DMS 273 treated with DMSO at 0.1 percent for 48 hours (cell line): Measurements from ENCODE around the gene PCYT2.

ENCODE experiments used
- DNase-seq: peaks from one replicate; lab custom pipeline; 2025; lab: John Stamatoyannopoulos, UW

Gene PCYT2

DNA sequence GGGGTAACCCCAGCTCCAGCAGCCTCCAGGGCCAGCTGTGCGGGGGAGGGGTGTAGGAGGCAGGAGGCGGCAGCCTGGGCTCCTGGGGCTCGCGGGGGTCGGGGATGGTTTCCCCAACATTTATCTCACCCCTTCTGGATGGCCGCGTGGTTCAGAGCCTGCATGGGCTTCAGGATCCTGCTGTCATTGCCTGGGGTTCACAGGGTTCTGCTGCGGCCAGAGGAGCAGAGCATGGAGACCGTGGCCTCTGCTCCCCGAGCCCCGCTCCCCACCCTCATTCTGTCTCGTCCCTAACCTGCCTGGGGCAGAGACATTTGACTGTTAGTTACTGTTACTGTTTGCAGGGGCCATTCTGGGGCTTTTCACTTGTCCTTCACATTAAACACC, 31.0 kb upstream of the PCYT2 start:
- no peak for DNase-seq

DNA sequence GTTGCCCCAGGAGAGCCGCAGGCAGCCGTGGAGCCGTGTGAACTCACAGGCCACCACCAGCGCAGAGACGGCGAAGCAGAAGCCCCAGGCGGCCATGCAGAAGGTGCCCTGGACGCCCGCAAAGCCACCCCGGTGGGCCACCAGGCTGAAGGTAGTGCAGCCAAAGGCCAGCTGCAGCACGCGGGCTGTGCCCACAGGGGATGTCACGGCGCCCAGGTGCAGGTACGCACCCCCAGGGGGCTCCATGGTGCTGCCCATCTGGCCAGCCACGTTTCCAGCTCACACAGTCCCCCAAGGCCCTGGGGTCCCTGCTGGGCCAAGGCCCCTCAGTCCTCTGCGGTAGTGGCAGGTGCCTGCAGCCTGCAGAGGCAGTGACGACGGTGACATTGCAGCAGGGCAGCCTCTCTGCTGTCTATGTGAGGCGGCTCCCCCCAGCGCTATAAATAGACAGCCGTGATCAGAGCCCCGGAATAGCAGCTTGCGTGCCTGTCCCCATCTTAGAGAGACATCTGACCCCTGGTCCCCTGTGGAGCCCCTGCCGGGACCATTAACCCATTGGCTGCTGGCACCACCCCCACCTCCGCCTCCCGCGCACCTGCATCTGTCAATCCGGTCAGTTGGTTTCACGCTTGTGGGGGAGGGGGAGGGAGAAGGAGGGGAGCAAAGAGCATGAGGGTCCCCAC, 30.4 kb upstream of the PCYT2 start:
- no peak for DNase-seq

DNA sequence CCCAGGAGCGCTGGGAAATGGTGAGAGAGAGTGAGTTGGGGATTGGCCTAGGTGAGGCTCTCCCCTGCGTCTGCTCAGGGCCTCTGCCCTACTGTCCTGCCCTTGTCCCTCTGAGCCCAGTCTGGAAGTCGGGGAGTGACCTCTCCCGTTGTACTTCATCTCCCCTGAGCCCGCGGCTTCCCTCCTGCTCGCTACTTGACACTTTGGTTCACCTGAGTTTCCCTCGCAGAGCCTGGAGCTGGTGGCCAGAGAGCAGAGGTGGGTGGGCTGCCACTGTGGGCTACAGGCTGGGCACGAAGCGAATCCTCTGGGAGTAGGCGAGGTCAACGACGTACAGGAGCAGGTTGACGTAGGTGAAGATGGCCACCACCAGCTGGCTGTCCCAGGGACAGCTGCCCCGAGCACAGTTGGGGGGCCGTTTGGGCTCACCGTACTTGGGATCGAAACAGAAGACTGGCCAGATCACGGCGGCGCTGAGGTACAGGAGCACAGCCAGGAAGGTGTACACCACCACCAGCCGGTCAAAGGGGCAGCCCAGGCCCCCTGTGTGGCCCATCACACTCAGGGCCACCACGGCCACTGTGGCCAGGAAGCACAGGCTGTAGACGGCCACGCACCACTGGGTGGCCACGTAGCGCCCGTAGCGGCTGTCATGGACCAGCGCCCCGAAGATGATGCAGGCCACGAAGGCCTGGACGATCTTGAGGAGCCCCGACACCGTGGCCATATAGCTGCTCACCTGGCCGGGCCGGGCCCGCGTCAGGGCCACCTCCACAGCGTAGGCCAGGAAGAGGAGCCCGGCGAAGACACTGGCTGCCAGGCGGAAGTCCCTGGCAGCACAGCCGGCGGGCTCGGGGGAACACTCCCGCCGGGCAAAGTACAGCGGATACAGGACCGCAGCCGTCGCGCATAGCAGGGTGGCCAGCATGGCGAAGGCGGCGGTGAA, 29.6 kb upstream of the PCYT2 start:
- no peak for DNase-seq

DNA sequence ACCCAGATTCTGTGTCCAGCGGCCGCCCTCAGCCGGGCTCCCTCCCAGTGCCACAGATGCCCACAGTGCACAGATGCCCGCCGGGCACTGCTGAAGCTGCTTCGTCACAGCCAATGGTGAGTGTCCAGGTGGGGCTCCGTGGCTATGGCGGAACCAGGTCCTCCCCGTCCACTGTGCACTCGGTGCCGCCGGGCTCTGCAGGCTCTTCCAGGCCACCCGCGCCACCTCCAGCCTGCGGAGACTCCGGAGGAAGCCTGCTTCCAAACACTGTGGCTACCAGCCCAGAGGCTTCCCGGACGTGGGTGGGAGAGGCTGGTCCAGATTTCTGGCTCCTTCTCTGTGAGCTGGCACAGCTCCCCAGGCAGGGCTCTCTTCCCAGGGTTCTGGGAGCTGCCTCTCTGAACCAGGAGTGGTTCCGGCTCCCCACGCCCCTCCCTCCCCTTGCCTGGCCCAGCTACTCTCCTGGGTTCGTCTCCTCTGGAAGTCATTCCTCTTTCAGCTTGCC, 28.7 kb upstream of the PCYT2 start:
- DNase-seq: no peak

DNA sequence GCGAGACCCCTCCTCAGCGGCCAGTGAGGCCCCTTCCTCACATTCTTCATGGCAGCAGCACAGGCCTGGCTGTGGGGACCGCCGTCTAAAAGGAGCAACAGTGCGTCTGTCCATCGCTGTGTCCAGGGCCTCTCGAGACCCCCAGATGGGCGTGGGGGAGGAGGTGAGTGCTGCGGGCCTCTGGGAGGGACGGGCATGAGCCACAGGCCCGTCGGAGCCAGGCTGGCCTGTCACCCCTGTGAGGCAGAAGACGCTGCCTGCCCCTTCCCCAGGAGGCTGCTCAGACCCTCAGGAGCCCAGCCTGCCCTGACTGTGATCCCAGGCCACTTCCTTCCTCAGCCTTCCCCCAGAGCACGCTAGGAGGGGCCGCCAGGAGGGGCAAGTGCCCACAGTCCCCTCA, 28.0 kb upstream of the PCYT2 start:
- DNase-seq: no peak

DNA sequence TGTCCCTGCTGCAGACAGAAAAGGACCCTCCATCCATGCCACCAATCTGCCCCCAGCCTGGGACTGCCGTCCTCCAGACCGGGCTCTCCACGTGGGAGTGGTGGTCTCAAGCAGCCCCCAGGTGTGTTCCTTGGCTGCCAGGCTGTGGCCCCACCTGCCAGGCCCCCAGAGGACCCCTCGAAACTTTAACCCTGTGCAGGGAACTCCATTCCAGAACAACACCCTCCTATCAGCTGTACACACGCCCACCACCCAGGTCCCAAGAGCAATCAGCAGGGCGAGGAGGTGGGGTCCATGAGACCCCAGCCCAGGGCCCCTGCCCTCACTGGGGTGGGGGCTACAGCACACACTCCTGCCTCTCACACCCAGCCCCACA, 24.5 kb upstream of the PCYT2 start:
- no peak for DNase-seq

DNA sequence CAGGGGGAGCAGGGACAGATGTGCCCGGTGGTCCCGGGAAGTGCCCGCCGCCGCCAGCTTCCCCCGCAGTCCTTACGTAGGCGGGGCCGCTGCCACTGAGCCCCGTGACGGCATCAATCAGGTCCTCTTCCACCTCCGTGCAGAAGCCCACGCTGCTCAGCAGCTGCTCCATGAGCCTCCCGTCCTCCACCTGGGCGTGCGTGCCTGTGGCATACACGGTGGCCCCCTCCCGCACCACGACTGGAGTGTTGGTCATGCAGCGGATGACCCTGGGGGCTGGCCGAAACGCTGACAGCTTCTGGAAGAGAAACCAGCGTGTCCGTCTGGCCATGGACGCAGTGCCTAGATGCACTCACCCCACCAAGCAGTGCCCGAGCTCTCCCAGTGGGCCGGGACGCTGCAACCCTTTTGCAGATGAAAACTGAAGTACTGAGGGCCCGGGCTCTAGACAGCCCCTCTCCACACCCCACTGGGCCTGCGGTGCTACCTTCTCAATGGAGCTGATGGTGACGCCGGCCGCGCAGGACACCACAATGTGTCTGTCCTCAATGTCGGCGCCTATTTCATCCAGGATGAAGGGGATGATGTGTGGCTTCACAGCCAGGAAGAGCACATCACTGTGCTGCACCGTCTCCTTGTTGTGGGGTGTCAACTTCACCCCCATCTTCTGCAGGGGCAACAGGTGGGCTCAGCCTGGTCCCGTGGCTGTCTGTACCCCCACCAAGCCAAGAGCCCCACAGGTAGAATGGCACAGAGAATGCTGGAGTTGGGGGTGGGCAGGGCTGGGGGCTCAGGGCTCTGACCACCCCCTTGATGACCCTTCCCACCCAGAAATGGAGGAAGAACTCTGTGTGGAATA, 23.9 kb upstream of the PCYT2 start:
- no peak for DNase-seq

DNA sequence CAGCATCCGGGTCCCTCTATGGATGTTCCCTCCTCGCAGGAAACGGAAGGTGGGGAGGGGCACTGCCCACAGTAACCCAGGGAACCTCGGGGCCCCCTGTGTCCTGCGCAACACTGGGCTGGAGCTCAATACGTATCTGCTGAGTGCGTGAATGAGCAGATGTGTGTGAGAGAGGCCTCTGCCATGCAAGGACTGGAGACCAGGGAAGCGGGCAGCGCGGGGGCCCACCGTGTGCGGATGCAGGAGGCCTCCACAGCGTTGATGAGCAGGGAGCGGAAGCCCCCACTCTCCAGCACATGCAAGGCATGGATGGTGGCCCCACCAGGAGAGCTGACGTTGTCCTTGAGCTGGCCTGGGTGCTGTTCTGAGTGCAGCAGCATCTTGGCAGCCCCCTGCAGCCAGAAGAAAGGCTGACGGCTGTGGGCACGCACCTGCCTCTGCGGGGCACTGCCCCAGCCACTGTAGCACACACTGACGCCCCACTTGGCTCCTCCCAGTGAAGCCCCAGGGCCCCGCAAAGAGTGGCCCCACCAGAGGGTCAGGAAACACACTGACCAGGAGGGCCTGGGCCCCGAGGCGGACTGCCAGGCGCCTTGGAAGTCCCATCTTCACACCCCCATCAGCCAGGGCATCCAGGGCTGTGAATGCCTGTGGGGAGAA, 23.0 kb upstream of the PCYT2 start:
- no peak for DNase-seq

DNA sequence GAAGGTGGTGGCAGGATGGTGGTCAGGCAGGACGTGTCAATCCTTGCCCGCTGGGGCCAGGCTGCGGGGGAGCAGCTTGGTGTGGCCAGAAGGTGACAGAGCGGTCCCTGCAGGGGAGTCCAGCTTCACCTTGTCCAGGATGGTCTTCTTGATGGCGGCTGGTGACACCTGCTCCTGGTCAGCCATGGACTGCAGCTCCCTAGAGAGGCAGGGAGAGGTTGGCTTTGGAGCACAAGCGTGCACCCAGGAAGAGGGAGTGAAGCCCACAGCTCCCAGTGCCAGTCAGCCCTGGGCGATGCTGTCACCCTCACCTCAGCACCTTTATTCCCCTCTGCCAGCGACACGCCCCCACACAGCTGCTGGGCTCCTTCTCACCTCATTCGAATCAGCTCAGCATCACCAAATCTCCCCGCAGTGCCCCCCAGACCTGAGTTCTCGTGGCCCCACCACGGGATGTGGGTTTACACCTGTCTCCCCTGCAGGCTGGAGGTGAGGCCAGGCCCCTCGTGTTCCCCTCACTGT, 22.0 kb upstream of the PCYT2 start:
- no peak for DNase-seq

DNA sequence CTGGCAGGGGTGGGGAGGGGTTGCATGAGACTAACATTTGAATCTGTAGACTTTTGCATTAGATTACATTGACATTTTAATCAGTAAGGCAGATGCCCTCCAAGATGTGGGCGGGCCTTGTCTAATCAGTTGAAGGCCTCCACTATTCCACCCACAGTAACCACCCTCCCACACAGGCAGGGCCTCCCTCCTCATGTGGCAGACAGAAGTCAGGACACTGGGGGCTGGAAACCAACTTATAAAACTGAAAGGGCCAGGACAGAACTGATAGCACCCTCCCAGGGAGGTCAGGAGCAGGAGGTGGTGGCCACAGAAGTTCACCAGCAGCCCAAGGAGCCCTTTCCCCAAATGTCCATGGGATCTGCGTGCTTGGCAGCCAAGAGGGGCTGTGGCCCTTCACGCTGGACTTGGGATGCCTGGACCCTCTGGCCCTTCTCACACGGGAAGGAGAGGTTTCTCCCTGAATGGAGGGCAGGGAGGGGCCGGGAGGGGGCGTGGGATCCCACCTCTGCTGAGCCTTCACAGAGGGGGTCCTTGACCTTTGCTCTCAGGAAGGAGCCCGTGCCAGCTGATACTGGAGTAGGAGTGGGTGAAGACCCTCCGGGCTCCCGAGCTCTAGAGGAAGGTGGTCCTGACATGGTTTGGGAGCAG, 21.3 kb upstream of the PCYT2 start:
- DNase-seq: no peak

DNA sequence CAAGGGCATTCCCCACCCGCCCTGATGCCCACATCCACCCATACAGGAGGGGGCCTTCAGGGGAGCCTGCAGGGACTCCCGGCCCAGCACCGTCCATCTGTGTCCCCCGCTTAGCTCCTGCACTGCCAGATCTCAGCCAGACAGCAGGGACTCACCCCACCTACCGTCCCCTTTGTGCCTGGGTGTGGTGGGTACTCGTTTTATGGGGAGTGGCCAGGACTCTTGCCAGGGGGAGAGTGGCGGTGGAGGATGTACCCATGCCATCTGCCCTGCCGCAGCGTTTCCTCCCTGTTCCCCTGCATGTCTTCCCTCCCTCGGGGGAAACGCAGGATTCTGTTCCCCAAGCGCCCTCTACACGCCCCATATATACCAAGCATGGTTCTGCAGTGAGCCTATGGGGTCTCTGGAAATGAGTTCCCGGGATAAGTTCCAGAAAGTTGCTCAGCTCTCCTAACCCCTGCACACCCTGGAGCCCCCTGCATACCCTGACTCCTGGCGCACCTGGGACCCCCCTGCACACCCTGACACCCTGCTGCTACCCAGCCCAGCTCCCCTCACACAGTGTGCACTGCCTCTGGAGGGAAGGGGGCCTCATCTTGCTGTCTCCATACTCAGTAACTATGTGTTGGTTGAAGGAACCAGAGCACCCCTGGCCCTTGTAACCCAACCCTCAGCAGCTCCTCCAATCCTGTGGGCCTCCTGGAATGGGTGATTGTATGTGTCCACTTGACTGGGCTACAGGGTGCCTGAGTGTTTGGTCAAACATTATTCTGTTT, 20.5 kb upstream of the PCYT2 start:
- peak; percentile 46 for DNase-seq

DNA sequence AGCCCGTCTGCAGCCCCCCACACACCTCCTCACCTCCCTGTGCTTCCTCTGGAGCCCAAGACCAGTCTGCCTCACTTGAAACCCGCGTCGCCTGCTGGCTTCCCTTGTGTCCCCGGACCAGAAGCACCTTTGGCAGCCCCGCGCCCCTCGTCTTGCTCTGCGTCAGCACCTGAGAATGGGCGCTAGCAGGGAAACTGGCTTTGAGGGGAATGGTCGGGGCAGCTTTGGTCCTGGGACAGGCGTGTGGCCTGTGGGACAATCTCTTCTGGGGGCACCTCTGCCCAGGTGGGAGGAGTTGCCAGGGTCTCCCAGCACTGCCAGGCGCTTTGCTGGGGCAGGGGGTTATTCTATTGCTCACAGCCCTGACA, 20.0 kb upstream of the PCYT2 start:
- DNase-seq: no peak

DNA sequence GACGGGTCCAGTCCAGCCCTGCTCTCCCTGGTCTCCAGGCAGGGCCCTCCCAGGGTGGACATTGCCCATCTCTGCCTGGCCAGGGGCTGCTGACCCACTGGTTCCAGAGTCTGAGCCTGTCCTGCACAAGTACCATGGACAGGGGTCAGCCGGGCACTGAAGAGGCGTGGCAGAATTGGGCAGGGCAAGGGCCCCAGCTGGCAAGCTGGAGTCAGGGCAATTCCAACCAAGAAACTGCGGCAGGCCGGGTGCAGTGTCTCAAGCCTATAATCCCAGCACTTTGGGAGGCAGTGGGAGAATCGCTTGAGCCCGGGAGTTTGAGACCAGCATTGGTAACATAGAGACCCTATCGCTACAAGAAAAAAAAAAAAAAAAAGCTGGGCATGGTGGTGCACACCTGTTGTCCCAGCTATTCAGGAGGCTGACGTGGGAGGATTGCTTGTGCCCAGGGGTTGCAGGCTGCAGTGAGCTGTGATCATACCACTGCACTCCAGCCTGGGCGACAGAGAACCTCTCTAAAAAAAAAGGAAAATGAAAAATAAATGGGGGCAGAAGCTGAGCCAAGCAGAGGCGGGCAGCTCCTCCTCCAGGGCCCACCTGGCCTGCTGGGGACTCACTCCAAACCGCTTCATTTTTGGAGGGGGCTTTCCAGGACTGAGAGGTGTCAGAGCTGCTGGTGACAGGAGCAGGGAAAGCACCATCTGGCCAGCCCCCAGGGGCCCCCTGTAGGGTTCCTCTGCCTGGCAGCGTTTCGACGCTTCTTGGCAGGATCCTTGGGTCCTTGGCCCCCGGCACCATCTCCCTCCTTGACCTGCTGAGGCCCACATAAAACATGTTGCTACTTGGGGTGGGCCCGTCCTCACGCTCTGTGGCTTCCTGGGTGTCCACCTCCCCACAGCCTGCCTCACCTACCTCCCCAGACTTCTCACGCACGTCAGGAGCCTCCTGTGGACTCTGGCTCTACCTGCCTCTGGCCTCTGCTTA, 19.2 kb upstream of the PCYT2 start:
- no peak for DNase-seq

DNA sequence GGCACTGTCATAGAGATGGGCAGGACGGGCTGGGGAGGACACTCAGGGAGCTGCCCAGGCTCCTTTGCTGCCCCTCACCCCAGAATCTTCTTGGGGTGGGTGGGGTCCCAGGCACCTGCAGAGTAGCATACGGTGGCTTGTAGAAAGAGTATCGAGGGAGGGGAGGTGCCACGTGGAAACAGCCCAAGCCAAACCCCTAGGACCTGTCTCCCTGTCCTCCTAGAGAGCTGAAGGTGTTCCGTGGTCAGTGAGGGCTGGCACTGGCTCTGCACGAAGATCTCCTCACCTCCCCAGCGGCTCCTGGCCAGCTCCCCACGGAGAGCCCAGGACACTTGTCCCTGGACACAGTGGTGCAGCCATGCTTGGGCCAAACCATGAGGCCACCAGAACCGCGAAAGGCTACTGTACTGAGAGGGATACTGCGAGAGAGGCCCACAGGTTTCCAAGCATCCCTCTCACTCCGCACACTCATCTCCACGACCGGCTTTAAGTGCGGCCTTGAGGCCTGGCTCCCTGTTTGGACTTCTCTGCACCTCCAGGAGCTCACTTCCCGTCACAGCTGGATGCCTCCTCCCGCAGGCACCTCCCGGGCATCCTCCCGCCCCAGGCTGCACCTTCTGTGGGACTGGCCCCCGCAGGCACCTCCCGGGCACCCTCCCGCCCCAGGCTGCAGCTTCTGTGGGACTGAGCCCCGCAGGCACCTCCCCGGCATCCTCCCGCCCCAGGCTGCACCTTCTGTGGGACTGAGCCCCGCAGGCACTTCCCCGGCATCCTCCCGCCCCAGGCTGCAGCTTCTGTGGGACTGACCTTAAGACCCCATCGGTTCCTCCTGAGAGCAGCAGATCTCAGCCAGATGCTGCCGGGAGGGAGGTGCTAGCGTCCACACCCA, 18.3 kb upstream of the PCYT2 start:
- no peak for DNase-seq

DNA sequence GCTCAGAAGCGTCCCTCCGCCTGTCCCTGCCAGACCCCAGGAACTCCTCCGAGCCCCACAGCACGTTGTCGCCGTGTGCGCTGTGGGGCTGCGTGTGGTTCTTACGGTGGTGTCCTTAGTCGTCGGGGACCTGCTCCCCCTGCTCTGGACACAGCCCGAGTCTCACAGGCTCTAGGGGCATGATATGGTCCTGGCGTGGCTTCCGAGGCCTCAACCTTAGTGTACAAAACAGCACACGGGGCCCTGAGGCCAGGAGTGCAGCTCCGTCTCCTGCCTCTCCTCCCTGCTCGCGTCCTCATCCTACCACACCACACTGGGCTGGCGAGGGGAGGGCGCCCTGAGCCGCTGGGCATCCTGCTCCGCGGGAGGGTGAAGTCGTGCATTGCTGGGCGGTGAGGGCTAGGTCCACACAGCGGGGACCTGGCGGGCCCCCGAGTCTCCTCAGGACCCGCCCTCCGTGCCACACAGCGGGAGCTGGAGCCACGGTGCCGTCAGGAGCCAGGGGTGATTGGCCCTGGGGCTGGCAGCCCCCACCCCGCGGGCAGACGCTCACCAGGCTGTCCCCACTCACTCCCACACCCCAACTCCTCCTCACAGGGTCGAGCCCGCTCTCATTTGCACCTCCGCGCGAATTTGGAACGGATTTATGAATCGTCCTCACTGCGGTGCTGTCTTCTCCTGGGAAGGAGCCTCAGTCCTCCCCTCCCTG, 17.5 kb upstream of the PCYT2 start:
- no peak for DNase-seq

DNA sequence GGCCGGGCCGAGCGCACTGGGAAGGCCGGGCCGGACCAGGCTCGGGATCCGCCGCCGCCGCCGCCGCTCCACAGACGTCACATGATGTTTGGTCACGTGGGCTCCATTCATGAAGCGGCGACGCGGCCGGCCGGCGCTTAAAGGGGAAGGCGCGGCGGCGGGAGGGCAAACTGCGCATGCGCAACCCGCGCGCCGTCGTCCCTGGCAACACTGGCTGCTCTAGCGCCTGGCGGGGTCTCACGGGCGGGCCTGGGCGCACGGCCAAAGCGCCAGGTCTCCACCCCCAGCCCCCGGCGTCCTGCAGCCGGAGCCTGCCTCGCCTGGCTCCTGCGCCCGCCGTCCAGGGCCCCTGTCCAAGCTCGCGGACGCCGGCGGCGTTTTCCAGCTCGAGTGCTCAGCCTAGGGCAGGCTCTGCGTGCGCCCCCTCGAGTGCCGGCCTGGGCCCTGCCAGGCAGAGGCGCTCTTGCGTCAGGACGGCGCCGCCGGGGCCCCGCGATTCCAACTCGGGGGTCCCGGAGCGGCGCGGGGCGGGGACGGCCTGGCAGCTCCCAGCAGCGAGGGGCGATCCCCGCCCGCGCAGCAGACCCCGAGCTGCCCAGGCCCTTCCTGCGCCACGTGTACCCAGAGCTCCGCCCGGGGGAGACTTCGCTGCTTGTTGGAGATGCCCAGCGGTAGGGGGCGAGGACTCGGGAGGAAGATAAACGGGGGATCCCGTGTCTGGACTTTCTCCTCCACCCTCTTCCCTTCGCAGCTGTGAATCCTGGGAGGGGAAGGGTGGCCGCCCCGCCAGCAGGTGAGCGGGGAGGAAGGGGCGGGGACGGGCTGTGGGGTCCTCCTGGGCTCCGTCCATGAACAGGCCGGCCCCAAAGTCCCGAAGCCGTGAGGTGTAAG, 16.7 kb upstream of the PCYT2 start, which contains the start of gene MAFG:
TSS of gene MAFG (minus strand) at position 83 of the 891 bp plus-strand sequence. CDS start 4,550 bp downstream, outside the sequence.
- peak; percentile 82 for DNase-seq
